ENCODE results near the gene SLC46A3.

- TF ChIP-seq CTCF (conservative IDR thresholded peaks at IDR 0.05; ENCODE audit: low read depth, low read length): no peak
- TF ChIP-seq EZH2phosphoT487 (IDR thresholded peaks at IDR 0.05; ENCODE audit: borderline replicate concordance, low read length): no peak
Observed at GRCh38 chr13:28725046-28725610, 6.4 kb upstream of the SLC46A3 start.

Measured in PC-3 (cell line).